Neural cell (in vitro differentiated cells): Measurements from ENCODE around the gene KCNIP4. TPM values are rescaled to one million over a fixed set of nuclear protein-coding genes. Genes with fewer than 3 reads are reported as not detected.

Experiments used
- H2AFZ ChIP-seq: fragments of 200-600, 300-800 bp; sonication (generic), shearing (Covaris generic); 2 replicates; pipeline ENCODE4 v1.6.0; 2014; ENCODE audit warnings: low read depth, mild to moderate bottlenecking, antibody characterized with exemption, low read length, moderate library complexity
- H3F3A ChIP-seq: fragments of 200-600 bp; shearing (Covaris generic); 2 replicates; pipeline ENCODE4 v1.6.1; 2016; ENCODE audit warnings: mild to moderate bottlenecking, moderate library complexity, mixed read lengths, antibody characterized with exemption, low read length; ENCODE audit not compliant: insufficient read depth, poor library complexity, severe bottlenecking
- H3K27ac ChIP-seq: fragments of 200-600, 300-800 bp; sonication (generic), shearing (Covaris generic); 2 replicates; pipeline ENCODE4 v1.5.1; 2014; ENCODE audit warnings: mild to moderate bottlenecking, low read length, moderate library complexity
- H3K27me3 ChIP-seq: fragments of 300-800, 200-600 bp; sonication (generic), shearing (Covaris generic); 2 replicates; pipeline ENCODE4 v1.6.0; 2014; ENCODE audit warnings: mild to moderate bottlenecking, low read depth, low read length, moderate library complexity; ENCODE audit not compliant: insufficient read depth
- H3K36me3 ChIP-seq: fragments of 300-800, 200-600 bp; sonication (generic), shearing (Covaris generic); 2 replicates; pipeline ENCODE4 v1.5.1; 2014; ENCODE audit warnings: mild to moderate bottlenecking, antibody characterized with exemption, low read length, moderate library complexity; ENCODE audit not compliant: insufficient read depth
- H3K4me2 ChIP-seq: fragments of 300-800, 200-600 bp; sonication (generic), shearing (Covaris generic); 2 replicates; pipeline ENCODE4 v1.6.0; 2014; ENCODE audit warnings: mild to moderate bottlenecking, low read length
- H3K4me3 ChIP-seq: fragments of 300-800, 200-600 bp; sonication (generic), shearing (Covaris generic); 2 replicates; pipeline ENCODE4 v1.5.1; 2014; ENCODE audit warnings: mild to moderate bottlenecking, low read length, moderate library complexity
- H3K79me2 ChIP-seq: fragments of 200-600 bp; shearing (Covaris generic); replicated peaks from 2 replicates; pipeline ENCODE4 v1.6.0; 2014; ENCODE audit warnings: mild to moderate bottlenecking, low read length, moderate library complexity; ENCODE audit not compliant: insufficient read depth
- H3K9ac ChIP-seq: fragments of 300-800, 200-600 bp; sonication (generic), shearing (Covaris generic); 2 replicates; pipeline ENCODE4 v1.6.1; 2016; ENCODE audit warnings: mild to moderate bottlenecking, low read length, mixed read lengths
- H3K9me2 ChIP-seq: fragments of 200-600 bp; shearing (Covaris generic); 2 replicates; pipeline ENCODE4 v1.6.1; 2016; ENCODE audit warnings: mild to moderate bottlenecking, low read length, mixed read lengths; ENCODE audit not compliant: insufficient read depth
- H3K9me3 ChIP-seq: fragments of 200-600, 300-800 bp; sonication (generic), shearing (Covaris generic); 2 replicates; pipeline ENCODE4 v1.6.1; 2016; ENCODE audit warnings: mild to moderate bottlenecking, mixed run types, low read length, moderate library complexity, mixed read lengths
- H4K20me1 ChIP-seq: fragments of 200-600 bp; shearing (Covaris generic); 2 replicates; pipeline ENCODE4 v1.6.1; 2016; ENCODE audit warnings: mild to moderate bottlenecking, mixed run types; ENCODE audit not compliant: insufficient read depth
- CTCF ChIP-seq: fragments of 450-650 bp; IDR thresholded peaks from 2 replicates; pipeline ENCODE4 v1.5.1; 2014; ENCODE audit warnings: antibody characterized with exemption, mild to moderate bottlenecking, moderate library complexity; ENCODE audit not compliant: poor library complexity, severe bottlenecking
- EP300 ChIP-seq: fragments of 450-650 bp; conservative IDR thresholded peaks from 2 replicates; pipeline ENCODE4 v1.6.1; 2014; ENCODE audit warnings: antibody characterized with exemption, mild to moderate bottlenecking, moderate library complexity; ENCODE audit not compliant: poor library complexity, severe bottlenecking
- EZH2 ChIP-seq: fragments of 200-600, 300-800 bp; shearing (Covaris generic), sonication (generic); IDR thresholded peaks from 2 replicates; pipeline ENCODE4 v1.6.1; 2014; ENCODE audit warnings: antibody characterized with exemption, low read length, borderline replicate concordance, mild to moderate bottlenecking; ENCODE audit not compliant: insufficient read depth, poor library complexity, severe bottlenecking
- MXI1 ChIP-seq: fragments of 450-650 bp; conservative IDR thresholded peaks from 2 replicates; pipeline ENCODE4 v1.6.1; 2014; ENCODE audit warnings: antibody characterized with exemption, mild to moderate bottlenecking; ENCODE audit not compliant: poor library complexity, severe bottlenecking
- POLR2AphosphoS5 ChIP-seq: IDR thresholded peaks from 2 replicates; pipeline ENCODE4 v1.6.1; 2012
- RAD21 ChIP-seq: fragments of 450-650 bp; conservative IDR thresholded peaks from 2 replicates; pipeline ENCODE4 v1.6.1; 2014; ENCODE audit warnings: antibody characterized with exemption, mild to moderate bottlenecking, moderate library complexity
- SMC3 ChIP-seq: fragments of 450-650 bp; conservative IDR thresholded peaks from 2 replicates; pipeline ENCODE4 v1.6.1; 2014; ENCODE audit warnings: antibody characterized with exemption, mild to moderate bottlenecking, moderate library complexity; ENCODE audit not compliant: poor library complexity
- TAF1 ChIP-seq: IDR thresholded peaks from 2 replicates; pipeline ENCODE4 v1.6.1; 2012; ENCODE audit warnings: low read depth
- polyA plus RNA-seq: library from polyadenylated mRNA; depleted of rRNA; stranded (reverse); fragments of >200 nt; gene quantifications from 2 replicates; pipeline ENCODE4 v1.2.3, GENCODE V29; 2014
- TF ChIP-seq, protein P1 (sequence below): IDR thresholded peaks from 2 replicates; pipeline ENCODE4 v1.6.1; 2012; ENCODE audit warnings: borderline replicate concordance

The KCNIP4 gene
- polyA plus RNA-seq, 1 donor from 2014 or later: 22.8 TPM

DNA sequence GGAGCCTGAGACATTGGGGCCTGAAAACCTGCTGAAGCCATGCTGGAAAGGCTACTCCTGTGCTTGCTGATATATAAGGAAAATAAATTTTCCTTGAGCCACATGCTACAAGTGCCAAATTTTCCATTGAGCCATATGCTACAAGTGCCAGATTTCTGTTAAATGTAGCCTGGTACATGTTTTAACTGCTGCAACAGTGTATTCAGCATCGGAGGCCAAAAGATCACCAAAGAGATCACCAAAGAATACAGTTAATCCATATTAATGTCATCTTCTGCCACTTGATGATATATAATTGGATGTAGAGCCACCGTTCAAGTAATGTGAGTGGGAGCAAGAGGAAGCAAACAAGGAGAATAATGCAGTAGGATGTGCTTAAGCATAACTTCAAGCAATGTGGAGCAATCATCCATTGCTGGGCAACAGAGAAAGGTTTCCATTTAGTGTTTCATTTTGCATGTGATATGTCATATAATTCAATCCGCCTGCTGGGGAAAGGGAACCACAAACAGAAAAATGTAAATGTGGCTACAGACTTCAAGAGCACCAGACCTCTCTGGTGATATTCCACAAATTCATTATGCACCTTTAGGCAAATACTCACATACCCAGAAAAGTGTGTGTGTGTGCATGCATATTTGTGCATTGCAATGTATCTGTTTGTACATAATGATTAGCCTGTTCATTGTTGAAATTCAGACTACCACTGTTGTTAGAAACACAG, 295.9 kb downstream of the KCNIP4 start:
- Histone ChIP-seq H3K4me2 (no peak overlapping the region), H3K4me3 (no peak overlapping the region), H3K79me2 (no peaks in the 10 kb centered on the region), H4K20me1 (no peaks in the 10 kb centered on the region), H3K9me3 (no peaks in the 10 kb centered on the region), H3K9ac (no peak overlapping the region), H3K27ac (no peak overlapping the region), H3F3A (no peaks in the 10 kb centered on the region), H3K27me3 (no peaks in the 10 kb centered on the region), H3K36me3 (no peaks in the 10 kb centered on the region), H3K9me2 (no peaks in the 10 kb centered on the region), H2AFZ (no peak overlapping the region)
- no peak for TF ChIP-seq EZH2
- no peak for TF ChIP-seq TAF1
- TF ChIP-seq SMC3: no peak
- TF ChIP-seq, protein P1, sequence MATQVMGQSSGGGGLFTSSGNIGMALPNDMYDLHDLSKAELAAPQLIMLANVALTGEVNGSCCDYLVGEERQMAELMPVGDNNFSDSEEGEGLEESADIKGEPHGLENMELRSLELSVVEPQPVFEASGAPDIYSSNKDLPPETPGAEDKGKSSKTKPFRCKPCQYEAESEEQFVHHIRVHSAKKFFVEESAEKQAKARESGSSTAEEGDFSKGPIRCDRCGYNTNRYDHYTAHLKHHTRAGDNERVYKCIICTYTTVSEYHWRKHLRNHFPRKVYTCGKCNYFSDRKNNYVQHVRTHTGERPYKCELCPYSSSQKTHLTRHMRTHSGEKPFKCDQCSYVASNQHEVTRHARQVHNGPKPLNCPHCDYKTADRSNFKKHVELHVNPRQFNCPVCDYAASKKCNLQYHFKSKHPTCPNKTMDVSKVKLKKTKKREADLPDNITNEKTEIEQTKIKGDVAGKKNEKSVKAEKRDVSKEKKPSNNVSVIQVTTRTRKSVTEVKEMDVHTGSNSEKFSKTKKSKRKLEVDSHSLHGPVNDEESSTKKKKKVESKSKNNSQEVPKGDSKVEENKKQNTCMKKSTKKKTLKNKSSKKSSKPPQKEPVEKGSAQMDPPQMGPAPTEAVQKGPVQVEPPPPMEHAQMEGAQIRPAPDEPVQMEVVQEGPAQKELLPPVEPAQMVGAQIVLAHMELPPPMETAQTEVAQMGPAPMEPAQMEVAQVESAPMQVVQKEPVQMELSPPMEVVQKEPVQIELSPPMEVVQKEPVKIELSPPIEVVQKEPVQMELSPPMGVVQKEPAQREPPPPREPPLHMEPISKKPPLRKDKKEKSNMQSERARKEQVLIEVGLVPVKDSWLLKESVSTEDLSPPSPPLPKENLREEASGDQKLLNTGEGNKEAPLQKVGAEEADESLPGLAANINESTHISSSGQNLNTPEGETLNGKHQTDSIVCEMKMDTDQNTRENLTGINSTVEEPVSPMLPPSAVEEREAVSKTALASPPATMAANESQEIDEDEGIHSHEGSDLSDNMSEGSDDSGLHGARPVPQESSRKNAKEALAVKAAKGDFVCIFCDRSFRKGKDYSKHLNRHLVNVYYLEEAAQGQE: no peak
- no peak for TF ChIP-seq RAD21
- TF ChIP-seq CTCF: no peak

DNA sequence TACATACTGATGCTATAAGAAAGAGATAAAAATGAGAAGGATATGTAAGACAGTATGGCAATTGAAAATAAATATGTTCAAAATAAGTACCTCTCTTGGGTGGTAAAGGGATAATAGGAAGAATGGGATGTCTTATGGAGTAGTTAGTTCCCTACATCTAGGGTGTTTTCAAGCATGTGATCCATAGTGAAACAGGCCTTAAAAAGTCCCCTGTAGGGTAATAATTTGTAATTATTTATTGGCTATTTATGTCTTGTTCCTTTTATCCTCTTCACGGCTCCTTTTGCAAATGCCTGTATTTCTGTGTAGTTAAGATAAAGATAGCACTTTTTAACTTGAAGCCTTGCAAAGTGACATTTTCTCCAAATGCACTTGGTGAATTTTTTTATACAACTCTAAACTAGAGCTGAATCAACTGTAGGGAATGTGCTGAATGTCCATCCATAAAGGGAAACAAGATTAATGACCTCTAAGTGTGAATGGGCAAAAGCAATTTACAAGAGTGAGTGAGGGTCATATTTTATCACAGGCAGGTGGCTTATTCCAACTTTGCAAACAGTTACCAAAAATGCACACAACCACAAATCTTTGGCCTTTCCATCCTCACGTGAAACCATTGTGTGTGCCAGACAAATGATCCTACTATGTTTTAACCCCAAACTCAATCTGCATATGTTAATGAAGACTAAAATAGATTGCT, 299.0 kb downstream of the KCNIP4 start:
- Histone ChIP-seq H3K4me3 (no peak overlapping the region), H3K79me2 (no peaks in the 10 kb centered on the region)
- TF ChIP-seq EP300: no peak
- TF ChIP-seq, protein P1: no peak
- no peak for TF ChIP-seq MXI1
- TF ChIP-seq RAD21: no peak
- no peak for TF ChIP-seq SMC3
- TF ChIP-seq POLR2AphosphoS5: no peak
- no peak for TF ChIP-seq EZH2
- TF ChIP-seq CTCF: no peak

More for the DNA sequence above, 299.0 kb downstream of the KCNIP4 start:
- Histone ChIP-seq H3F3A (no peaks in the 10 kb centered on the region), H3K9me2 (no peaks in the 10 kb centered on the region), H3K27ac (no peak overlapping the region), H3K9ac (no peak overlapping the region), H3K4me2 (no peak overlapping the region), H3K9me3 (no peaks in the 10 kb centered on the region), H3K27me3 (no peaks in the 10 kb centered on the region), H4K20me1 (no peaks in the 10 kb centered on the region), H3K36me3 (no peaks in the 10 kb centered on the region), H2AFZ (no peak overlapping the region)
